OCI-LY1 (cell line): ENCODE results near the gene PLEKHA7.

Source experiments
- CTCF ChIP-seq: fragments of 200-600 bp; sonication (generic), shearing (Covaris generic); IDR thresholded peaks from 2 replicates; pipeline ENCODE4 v1.5.1; 2017; ENCODE audit warnings: mild to moderate bottlenecking, antibody characterized with exemption, low read length, moderate library complexity, mixed read lengths
- EZH2 ChIP-seq: fragments of 200-600 bp; sonication (generic), shearing (Covaris generic); IDR thresholded peaks from 2 replicates; pipeline ENCODE4 v1.8.0; 2017; ENCODE audit warnings: borderline replicate concordance, mixed run types, mild to moderate bottlenecking, antibody characterized with exemption, low read length, moderate library complexity, mixed read lengths

DNA sequence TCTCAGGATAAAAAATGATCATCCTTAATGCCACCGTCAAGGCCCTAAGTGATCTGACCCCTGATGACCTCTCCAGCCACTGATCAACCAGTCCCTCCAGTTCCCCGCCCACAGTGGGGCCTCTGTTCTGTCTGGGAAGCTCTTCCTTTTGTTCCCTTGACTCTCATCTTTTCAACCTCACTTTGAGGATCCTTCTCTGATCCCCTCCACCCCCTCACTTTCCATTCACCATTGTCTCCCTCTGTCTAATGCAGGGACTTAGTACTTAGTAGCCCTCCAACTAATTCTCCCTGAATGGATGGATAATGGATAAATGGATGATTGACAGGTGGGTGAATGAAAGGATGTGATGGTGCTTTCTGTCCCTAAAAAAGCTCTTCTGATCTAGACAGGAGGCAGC lies 230.1 kb downstream of the PLEKHA7 start:
- TF ChIP-seq CTCF (no peak), EZH2 (no peak)
